Hepatocyte (in vitro differentiated cells): Measurements from ENCODE around the gene REM1.

Experiments used
- CTCF ChIP-seq: fragments of 200-600 bp; sonication (generic); IDR thresholded peaks from 2 replicates; pipeline ENCODE4 v1.5.1; 2016; ENCODE audit warnings: antibody characterized with exemption, mild to moderate bottlenecking; ENCODE audit not compliant: poor library complexity
- EZH2 ChIP-seq: fragments of 200-600 bp; sonication (generic); IDR thresholded peaks from 2 replicates; pipeline ENCODE4 v1.6.1; 2016; ENCODE audit warnings: antibody characterized with exemption, mild to moderate bottlenecking, borderline replicate concordance
- EZH2phosphoT487 ChIP-seq: fragments of 200-600 bp; sonication (generic); IDR thresholded peaks from one replicate; pipeline ENCODE4 v1.6.1; 2018; ENCODE audit warnings: antibody characterized with exemption, mild to moderate bottlenecking, low read depth, moderate library complexity; ENCODE audit not compliant: unreplicated experiment, severe bottlenecking

GRCh38 chr20:31508517-31509244 is 33.6 kb downstream of the REM1 start:
- TF ChIP-seq CTCF (no peak), EZH2 (no peak), EZH2phosphoT487 (no peak)
